Midbrain (tissue), 1 donor: ENCODE data around the gene RIBC2.
"Not testable (repeated sequence)": the region's sequence is repeated elsewhere in the genome, so short reads cannot be mapped to it uniquely, and the experiment has no call there.

Experiments used
- DNase-seq: peaks from one replicate; lab custom pipeline; 2025; lab: John Stamatoyannopoulos, UW

RIBC2 gene

GRCh38 chr22:45413368-45414211 is at the start of gene RIBC2, which contains the start of gene SMC1B:
TSS of gene RIBC2 (plus strand) at chr22:45413693. CDS start at chr22:45413887, 194 bp downstream.
TSS of gene SMC1B (minus strand) at chr22:45413599. CDS start at chr22:45413567, 32 bp downstream.
- DNase-seq = peak; percentile 60

- no peak for DNase-seq
Observed at GRCh38 chr22:45366713-45367112, 46.8 kb upstream of the RIBC2 start.

GRCh38 chr22:45373592-45373991 is 39.9 kb upstream of the RIBC2 start:
- DNase-seq = not testable (repeated sequence)

- DNase-seq = no peak
Observed at GRCh38 chr22:45376009-45376408, 37.5 kb upstream of the RIBC2 start.

GRCh38 chr22:45376703-45377102 is 36.8 kb upstream of the RIBC2 start:
- DNase-seq = no peak

GRCh38 chr22:45381348-45381747 is 32.1 kb upstream of the RIBC2 start:
- no peak for DNase-seq

- DNase-seq = no peak
Observed at GRCh38 chr22:45389546-45389945, 23.9 kb upstream of the RIBC2 start.

GRCh38 chr22:45397806-45398205 is 15.7 kb upstream of the RIBC2 start:
- DNase-seq = no peak

GRCh38 chr22:45398214-45398613 is 15.3 kb upstream of the RIBC2 start:
- no peak for DNase-seq

- no peak for DNase-seq
Observed at GRCh38 chr22:45399712-45400445, 13.6 kb upstream of the RIBC2 start.

- DNase-seq = no peak
Observed at GRCh38 chr22:45402466-45402985, 11.0 kb upstream of the RIBC2 start.

GRCh38 chr22:45407793-45408192 is 5.7 kb upstream of the RIBC2 start:
- DNase-seq = no peak

GRCh38 chr22:45413013-45413367 is 503 bp upstream of the RIBC2 start:
- DNase-seq = no peak

GRCh38 chr22:45418056-45418769 is 4.7 kb downstream of the RIBC2 start:
- DNase-seq = no peak

- no peak for DNase-seq
Observed at GRCh38 chr22:45418770-45419138, 5.3 kb downstream of the RIBC2 start.

GRCh38 chr22:45420011-45420410 is 6.5 kb downstream of the RIBC2 start:
- no peak for DNase-seq

- no peak for DNase-seq
Observed at GRCh38 chr22:45420539-45420938, 7.0 kb downstream of the RIBC2 start.

GRCh38 chr22:45421349-45422055 is 8.0 kb downstream of the RIBC2 start:
- no peak for DNase-seq

- no peak for DNase-seq
Observed at GRCh38 chr22:45422237-45422983, 8.9 kb downstream of the RIBC2 start.

- DNase-seq = no peak
Observed at GRCh38 chr22:45423524-45423923, 10.0 kb downstream of the RIBC2 start.

GRCh38 chr22:45424241-45424731 is 10.8 kb downstream of the RIBC2 start:
- DNase-seq = no peak
